Measurements from ENCODE around the gene RALGPS1. TPM values are rescaled to one million over a fixed set of nuclear protein-coding genes. Genes with fewer than 3 reads are reported as not detected.

The RALGPS1 gene
- polyA plus RNA-seq, 3 donors, result 0.56 to 4.3 (median 2.3) TPM

- H3K27ac ChIP-seq (ENCODE audit: low read depth, low read length), result no peak overlapping the region
These were observed 181.6 kb downstream of the RALGPS1 start for GRCh38 chr9:127096208-127096607.

GRCh38 chr9:127097683-127098082, 183.1 kb downstream of the RALGPS1 start:
- 91 to 94% (median 94%) methylated on average over 5 of the region's 5 CpGs for WGBS, 3 donors
- no peak overlapping the region for H3K27ac ChIP-seq (ENCODE audit: low read depth, low read length)

More at GRCh38 chr9:127096208-127096607, 181.6 kb downstream of the RALGPS1 start:
- WGBS, 3 donors, result 76 to 93% (median 84%) methylated on average over 13 of the region's 13 CpGs

- WGBS, 3 donors, result 69 to 78% (median 71%) methylated on average over 7 of the region's 7 CpGs
- no peak overlapping the region for H3K27ac ChIP-seq (ENCODE audit: low read depth, low read length)
These were observed 184.5 kb downstream of the RALGPS1 start for GRCh38 chr9:127098916-127099553.

GRCh38 chr9:127099664-127100063, 185.1 kb downstream of the RALGPS1 start:
- no peak overlapping the region for H3K27ac ChIP-seq (ENCODE audit: low read depth, low read length)
- 61 to 86% (median 66%) methylated on average over 3 of the region's 3 CpGs for WGBS, 3 donors

- H3K27ac ChIP-seq (ENCODE audit: low read depth, low read length), result no peak overlapping the region
These were observed 187.6 kb downstream of the RALGPS1 start for GRCh38 chr9:127102176-127102575.

- no peak overlapping the region for H3K27ac ChIP-seq (ENCODE audit: low read depth, low read length)
- 92 to 100% (median 97%) methylated on average over 2 of the region's 2 CpGs for WGBS, 3 donors
These were observed 188.2 kb downstream of the RALGPS1 start for GRCh38 chr9:127102788-127103187.

- 77 to 87% (median 84%) methylated on average over 7 of the region's 7 CpGs for WGBS, 3 donors
- H3K27ac ChIP-seq (ENCODE audit: low read depth, low read length), result no peak overlapping the region
These were observed 190.2 kb downstream of the RALGPS1 start for GRCh38 chr9:127104581-127105311.

GRCh38 chr9:127105805-127106465, 191.4 kb downstream of the RALGPS1 start:
- WGBS, 3 donors, result 76 to 86% (median 78%) methylated on average over 7 of the region's 7 CpGs
- H3K27ac ChIP-seq (ENCODE audit: low read depth, low read length), result no peak overlapping the region

GRCh38 chr9:127106466-127106855, 191.9 kb downstream of the RALGPS1 start:
- 62 to 83% (median 77%) methylated on average over 4 of the region's 4 CpGs for WGBS, 3 donors
- no peak overlapping the region for H3K27ac ChIP-seq (ENCODE audit: low read depth, low read length)

GRCh38 chr9:127107171-127107928, 192.8 kb downstream of the RALGPS1 start:
- H3K27ac ChIP-seq (ENCODE audit: low read depth, low read length), result no peak overlapping the region
- WGBS, 3 donors, result 67 to 85% (median 69%) methylated on average over 11 of the region's 11 CpGs

- no peak overlapping the region for H3K27ac ChIP-seq (ENCODE audit: low read depth, low read length)
- WGBS, 3 donors, result 93 to 97% (median 94%) methylated on average over 38 of the region's 38 CpGs
These were observed 193.6 kb downstream of the RALGPS1 start for GRCh38 chr9:127107929-127108876.

- H3K27ac ChIP-seq (ENCODE audit: low read depth, low read length), result no peak overlapping the region
These were observed 194.7 kb downstream of the RALGPS1 start for GRCh38 chr9:127109212-127109711.

GRCh38 chr9:127112056-127112455, 197.5 kb downstream of the RALGPS1 start:
- no peak overlapping the region for H3K27ac ChIP-seq (ENCODE audit: low read depth, low read length)
- whole genome bisulfite sequencing, 3 donors, result 50 to 71% (median 56%) methylated on average over 7 of the region's 7 CpGs

More at GRCh38 chr9:127109212-127109711, 194.7 kb downstream of the RALGPS1 start:
- whole genome bisulfite sequencing, 3 donors, result 65 to 75% (median 68%) methylated on average over 5 of the region's 5 CpGs

- no peak overlapping the region for H3K27ac ChIP-seq (ENCODE audit: low read depth, low read length)
- WGBS, 3 donors, result 82 to 93% (median 86%) methylated on average over 3 of the region's 3 CpGs
These were observed 198.2 kb downstream of the RALGPS1 start for GRCh38 chr9:127112735-127113161.

GRCh38 chr9:127113191-127113972, 198.8 kb downstream of the RALGPS1 start:
- H3K27ac ChIP-seq (ENCODE audit: low read depth, low read length), result no peak overlapping the region
- 79 to 82% (median 81%) methylated on average over 10 of the region's 10 CpGs for WGBS, 3 donors

- WGBS, 3 donors, result 80 to 98% (median 91%) methylated on average over 5 of the region's 5 CpGs
- no peak overlapping the region for H3K27ac ChIP-seq (ENCODE audit: low read depth, low read length)
These were observed 200.0 kb downstream of the RALGPS1 start for GRCh38 chr9:127114606-127115005.

Measured in adipose tissue (tissue), 3 donors.